GDM1 (cell line): Measurements from ENCODE around the gene DCLRE1B.

Experiments used
- DNase-seq: peaks from one replicate; lab custom pipeline; 2025; lab: John Stamatoyannopoulos, UW

DCLRE1B gene

GRCh38 chr1:113887402-113888175 is 17.5 kb upstream of the DCLRE1B start, which contains the start of gene BCL2L15:
BCL2L15 (minus strand) TSS chr1:113887581; CDS start chr1:113887375, 206 bp downstream.
- DNase-seq, result no peak

- no peak for DNase-seq
These were observed 14.3 kb upstream of the DCLRE1B start for GRCh38 chr1:113890816-113891215.

GRCh38 chr1:113891631-113892220 is 13.4 kb upstream of the DCLRE1B start:
- DNase-seq, result no peak

GRCh38 chr1:113893267-113893666 is 11.9 kb upstream of the DCLRE1B start:
- no peak for DNase-seq

GRCh38 chr1:113895098-113895497 is 10.0 kb upstream of the DCLRE1B start:
- no peak for DNase-seq

GRCh38 chr1:113895961-113896360 is 9.2 kb upstream of the DCLRE1B start:
- no peak for DNase-seq

GRCh38 chr1:113898241-113898814 is 6.8 kb upstream of the DCLRE1B start:
- DNase-seq, result no peak

- no peak for DNase-seq
These were observed 6.0 kb upstream of the DCLRE1B start for GRCh38 chr1:113899111-113899510.

GRCh38 chr1:113901191-113901590 is 3.9 kb upstream of the DCLRE1B start:
- DNase-seq, result no peak

GRCh38 chr1:113903501-113904292 is 1.4 kb upstream of the DCLRE1B start:
- no peak for DNase-seq

GRCh38 chr1:113904293-113904673 is 843 bp upstream of the DCLRE1B start:
- no peak for DNase-seq

GRCh38 chr1:113905435-113905861 is 322 bp downstream of the DCLRE1B start:
- DNase-seq, result no peak

- DNase-seq, result no peak
These were observed 7.6 kb downstream of the DCLRE1B start for GRCh38 chr1:113912594-113913311.

- no peak for DNase-seq
These were observed 8.2 kb downstream of the DCLRE1B start for GRCh38 chr1:113913312-113913668.

GRCh38 chr1:113913887-113914664 is 8.9 kb downstream of the DCLRE1B start:
- no peak for DNase-seq

GRCh38 chr1:113916974-113917373 is 11.8 kb downstream of the DCLRE1B start:
- DNase-seq, result no peak

- no peak for DNase-seq
These were observed 12.4 kb downstream of the DCLRE1B start for GRCh38 chr1:113917400-113918082.

- no peak for DNase-seq
These were observed 13.1 kb downstream of the DCLRE1B start for GRCh38 chr1:113918243-113918642.

- no peak for DNase-seq
These were observed 17.8 kb downstream of the DCLRE1B start for GRCh38 chr1:113922957-113923356.

GRCh38 chr1:113924473-113924872 is 19.3 kb downstream of the DCLRE1B start:
- no peak for DNase-seq
